Neuronal stem cell (in vitro differentiated cells): ENCODE results near the gene IFT122.
A peak's percentile ranks its signal among the peaks of the same experiment; 100 is the strongest.
"Not testable (repeated sequence)": the region's sequence is repeated elsewhere in the genome, so short reads cannot be mapped to it uniquely, and the experiment has no call there.

Experiments used
- DNase-seq: peaks from one replicate; pipeline ENCODE4 v3.0.0-alpha.2; 2013; ENCODE audit warnings: low spot score
- H2AFZ ChIP-seq: one replicate; pipeline ENCODE4 v1.6.1; 2013; ENCODE audit warnings: mild to moderate bottlenecking, low read length, inconsistent platforms
- H2AK5ac ChIP-seq: 2 replicates; pipeline ENCODE4 v1.6.1; 2013; ENCODE audit warnings: low read depth, mild to moderate bottlenecking, inconsistent platforms, low read length, moderate library complexity, mixed read lengths
- H2BK120ac ChIP-seq: 2 replicates; pipeline ENCODE4 v1.6.1; 2013; ENCODE audit warnings: low read depth, mild to moderate bottlenecking, inconsistent platforms, low read length, moderate library complexity, mixed read lengths
- H2BK12ac ChIP-seq: one replicate; pipeline ENCODE4 v1.6.1; 2013; ENCODE audit warnings: low read length, inconsistent platforms
- H2BK15ac ChIP-seq: 2 replicates; pipeline ENCODE4 v1.6.1; 2013; ENCODE audit warnings: mild to moderate bottlenecking, low read length, inconsistent platforms, mixed read lengths
- H2BK5ac ChIP-seq: one replicate; pipeline ENCODE4 v1.6.1; 2013; ENCODE audit warnings: inconsistent platforms, mild to moderate bottlenecking, low read length, moderate library complexity
- H3K14ac ChIP-seq: one replicate; pipeline ENCODE4 v1.6.1; 2013; ENCODE audit warnings: low read length, inconsistent platforms
- H3K18ac ChIP-seq: 2 replicates; pipeline ENCODE4 v1.6.1; 2013; ENCODE audit warnings: low read length, inconsistent platforms
- H3K23ac ChIP-seq: 2 replicates; pipeline ENCODE4 v1.6.1; 2013; ENCODE audit warnings: low read depth, mild to moderate bottlenecking, mixed read lengths, low read length, inconsistent platforms; ENCODE audit not compliant: poor library complexity
- H3K27ac ChIP-seq: replicated peaks from 3 replicates; pipeline ENCODE4 v1.5.1; 2013; ENCODE audit warnings: low read length, inconsistent platforms
- H3K27me3 ChIP-seq, 3 experiments: 2 replicates each; pipeline ENCODE4 v1.6.1; 2013; ENCODE audit warnings: low read length in 3 of 3, mild to moderate bottlenecking in 2 of 3, inconsistent platforms in 1 of 3, low read depth in 1 of 3, mixed read lengths in 1 of 3, moderate library complexity in 1 of 3; ENCODE audit not compliant: control insufficient read depth in 3 of 3, insufficient read depth in 3 of 3
- H3K36me3 ChIP-seq, 2 donors: replicated peaks in 1 of 2; 2 replicates each; pipeline ENCODE4 v1.6.1; 2013; ENCODE audit warnings: low read length in 2 of 2; ENCODE audit not compliant: control insufficient read depth in 2 of 2, insufficient read depth in 2 of 2
- H3K4ac ChIP-seq: 2 replicates; pipeline ENCODE4 v1.6.1; 2013; ENCODE audit warnings: inconsistent platforms, mild to moderate bottlenecking, low read length, moderate library complexity
- H3K4me1 ChIP-seq, 2 donors: 1 replicate in 1 of 2; 2 replicates in 1 of 2; pipeline ENCODE4 v1.6.1; 2013; ENCODE audit warnings: low read length in 2 of 2, low read depth in 1 of 2; ENCODE audit not compliant: control insufficient read depth in 2 of 2, insufficient read depth in 1 of 2
- H3K4me2 ChIP-seq: one replicate; pipeline ENCODE4 v1.6.1; 2013; ENCODE audit warnings: mild to moderate bottlenecking, low read length, inconsistent platforms; ENCODE audit not compliant: insufficient read depth, poor library complexity, severe bottlenecking
- H3K4me3 ChIP-seq, 2 donors: 2 replicates each; pipeline ENCODE4 v1.5.1; 2013; ENCODE audit warnings: low read length in 2 of 2, mild to moderate bottlenecking in 2 of 2, inconsistent platforms in 1 of 2, moderate library complexity in 1 of 2
- H3K79me1 ChIP-seq: one replicate; pipeline ENCODE4 v1.6.1; 2013; ENCODE audit warnings: low read depth, mild to moderate bottlenecking, inconsistent platforms, low read length, moderate library complexity
- H3K9ac ChIP-seq: one replicate; pipeline ENCODE4 v1.6.1; 2013; ENCODE audit warnings: mild to moderate bottlenecking, low read depth, low read length, inconsistent platforms; ENCODE audit not compliant: poor library complexity
- H3K9me3 ChIP-seq, 2 donors: replicated peaks in 1 of 2; 2 replicates each; pipeline versions ENCODE3 to v1.6.1; 2013; ENCODE audit warnings: low read length in 2 of 2, mild to moderate bottlenecking in 2 of 2, inconsistent platforms in 1 of 2, low read depth in 1 of 2, mixed read lengths in 1 of 2, moderate library complexity in 1 of 2; ENCODE audit not compliant: control insufficient read depth in 2 of 2, insufficient read depth in 1 of 2
- H4K8ac ChIP-seq: one replicate; pipeline ENCODE4 v1.6.1; 2013; ENCODE audit warnings: low read depth, mild to moderate bottlenecking, inconsistent platforms, low read length, moderate library complexity
- H4K91ac ChIP-seq: one replicate; pipeline ENCODE4 v1.6.1; 2013; ENCODE audit warnings: low read length, low read depth, mild to moderate bottlenecking, inconsistent platforms; ENCODE audit not compliant: poor library complexity
- WGBS, 2 donors: extraction: QIAGEN DNeasy Blood & Tissue Kit; methylation state at CpG; one replicate each; pipeline ENCODE4 v1.1.7; 2013; ENCODE audit warnings: missing lambda C conversion rate in 2 of 2, mixed read lengths in 1 of 2; ENCODE audit not compliant: insufficient read length in 2 of 2, insufficient replicate concordance in 1 of 2; ENCODE audit errors: extremely low coverage in 2 of 2; 5-methylcytosine and 5-hydroxymethylcytosine counted together

Gene IFT122

GRCh38 chr3:129482721-129483120 is 42.7 kb downstream of the IFT122 start:
- H3K4ac ChIP-seq = no peak overlapping the region
- no peak overlapping the region for H3K14ac ChIP-seq
- no peak overlapping the region for H3K4me2 ChIP-seq
- H3K27ac ChIP-seq = no peak overlapping the region
- H4K91ac ChIP-seq = no peak overlapping the region
- no peak overlapping the region for H2AFZ ChIP-seq
- H3K79me1 ChIP-seq = no peaks in the 10 kb centered on the region
- no peak overlapping the region for H2BK12ac ChIP-seq
- no peak overlapping the region for H2AK5ac ChIP-seq
- H3K4me1 ChIP-seq = peaks cover 9 to 19% of the 10 kb centered on the region in 2 donors
- H2BK120ac ChIP-seq = no peak overlapping the region
- no peak overlapping the region for H2BK5ac ChIP-seq
- peaks cover 17 to 80% of the 10 kb centered on the region in 2 donors for H3K36me3 ChIP-seq
- H3K23ac ChIP-seq = no peak overlapping the region
- no peak overlapping the region for H3K18ac ChIP-seq
- H4K8ac ChIP-seq = no peak overlapping the region
- no CpG with 5 or more reads among the region's 1 CpG for WGBS, 2 donors
- no peak for DNase-seq
- H3K4me3 ChIP-seq = no peak overlapping the region
- H3K9me3 ChIP-seq = no peaks in the 10 kb centered on the region
- H3K9ac ChIP-seq = peak overlapping the region; percentile 54
- no peaks in the 10 kb centered on the region for H3K27me3 ChIP-seq
- no peak overlapping the region for H2BK15ac ChIP-seq

DNA sequence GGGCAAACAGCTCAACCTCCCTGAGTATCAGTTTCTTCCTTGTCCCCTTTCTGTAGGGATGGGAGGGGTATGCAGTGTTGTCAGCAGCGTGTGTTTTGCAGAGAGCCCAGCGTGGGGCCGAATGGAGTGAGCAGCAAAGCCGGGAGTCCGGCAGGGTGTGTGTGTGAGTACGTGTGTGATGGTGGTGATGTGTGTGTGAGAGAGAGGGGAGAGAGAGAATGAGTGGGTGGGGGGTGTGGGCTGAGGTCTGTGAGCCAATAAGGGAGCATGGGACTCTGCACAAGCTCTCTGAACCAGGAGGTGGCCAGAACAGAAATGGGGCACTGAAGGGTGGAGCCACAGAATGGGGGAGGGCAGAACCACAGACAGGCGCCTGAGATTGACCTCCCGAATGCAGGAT is 43.8 kb downstream of the IFT122 start:
- H2BK120ac ChIP-seq = no peak overlapping the region
- WGBS, 2 donors = 100% methylated on average over 1 of the region's 8 CpGs; no CpG with 5 or more reads in 1 of the 2 donors
- peaks cover 14 to 69% of the 10 kb centered on the region in 2 donors for H3K36me3 ChIP-seq
- no peak overlapping the region for H3K14ac ChIP-seq
- H2BK5ac ChIP-seq = no peak overlapping the region
- H4K8ac ChIP-seq = no peak overlapping the region
- no peaks in the 10 kb centered on the region for H3K9me3 ChIP-seq
- no peak overlapping the region for H3K4me2 ChIP-seq
- H3K27me3 ChIP-seq = no peaks in the 10 kb centered on the region
- H3K4ac ChIP-seq = no peak overlapping the region
- no peak overlapping the region for H4K91ac ChIP-seq
- no peak overlapping the region for H3K23ac ChIP-seq
- H3K79me1 ChIP-seq = no peaks in the 10 kb centered on the region
- no peak overlapping the region for H2BK12ac ChIP-seq
- H3K27ac ChIP-seq = peak overlapping the region; percentile 20
- H2AFZ ChIP-seq = no peak overlapping the region
- H2BK15ac ChIP-seq = no peak overlapping the region
- peaks cover 9 to 19% of the 10 kb centered on the region in 2 donors for H3K4me1 ChIP-seq
- peak overlapping the region; percentile 15 for H3K18ac ChIP-seq
- H3K9ac ChIP-seq = no peak overlapping the region
- no peak for DNase-seq
- H3K4me3 ChIP-seq = peak overlapping the region in 1 of 2 donors; percentile 21
- no peak overlapping the region for H2AK5ac ChIP-seq

GRCh38 chr3:129485146-129485545 is 45.1 kb downstream of the IFT122 start:
- not testable (repeated sequence) for H3K4me3 ChIP-seq, H2AK5ac ChIP-seq, H3K27me3 ChIP-seq, H2AFZ ChIP-seq, H3K9me3 ChIP-seq, H4K8ac ChIP-seq, H2BK120ac ChIP-seq, DNase-seq, H4K91ac ChIP-seq, H3K4ac ChIP-seq, H2BK5ac ChIP-seq, H3K14ac ChIP-seq, H3K27ac ChIP-seq, H3K4me2 ChIP-seq, H3K9ac ChIP-seq, H3K79me1 ChIP-seq, H2BK12ac ChIP-seq, H2BK15ac ChIP-seq, H3K18ac ChIP-seq, H3K23ac ChIP-seq
- Histone ChIP-seq H3K4me1 (peaks cover 9 to 19% of the 10 kb centered on the region in 2 donors), H3K36me3 (peaks cover 7 to 56% of the 10 kb centered on the region in 2 donors)
- WGBS, 2 donors = no CpG with 5 or more reads among the region's 6 CpGs

GRCh38 chr3:129485721-129486663 is 46.0 kb downstream of the IFT122 start:
- no peak overlapping the region for H3K14ac ChIP-seq
- peak overlapping the region; percentile 86 for H3K18ac ChIP-seq
- H3K27ac ChIP-seq = peak overlapping the region; percentile 84
- DNase-seq = peak; percentile 33
- peak overlapping the region; percentile 27 for H2AK5ac ChIP-seq
- H3K9me3 ChIP-seq = no peaks in the 10 kb centered on the region
- H2BK15ac ChIP-seq = no peak overlapping the region
- H3K23ac ChIP-seq = no peak overlapping the region
- H3K9ac ChIP-seq = no peak overlapping the region
- no peaks in the 10 kb centered on the region for H3K27me3 ChIP-seq
- peak overlapping the region; percentile 3 for H4K91ac ChIP-seq
- peaks cover 4 to 54% of the 10 kb centered on the region in 2 donors for H3K36me3 ChIP-seq
- H2AFZ ChIP-seq = no peak overlapping the region
- H3K4ac ChIP-seq = no peak overlapping the region
- H3K4me3 ChIP-seq = no peak overlapping the region
- no peaks in the 10 kb centered on the region for H3K79me1 ChIP-seq
- peak overlapping the region; percentile 7 for H2BK5ac ChIP-seq
- WGBS, 2 donors = no CpG with 5 or more reads among the region's 11 CpGs
- H2BK120ac ChIP-seq = no peak overlapping the region
- peaks cover 9 to 22% of the 10 kb centered on the region in 2 donors for H3K4me1 ChIP-seq
- no peak overlapping the region for H4K8ac ChIP-seq
- H3K4me2 ChIP-seq = no peak overlapping the region
- H2BK12ac ChIP-seq = no peak overlapping the region
